Esophagus muscularis mucosa (tissue), 4 donors: Measurements from ENCODE around the gene GPRIN2. TPM values are rescaled to one million over a fixed set of nuclear protein-coding genes. Genes with fewer than 3 reads are reported as not detected.

ENCODE experiments used
- DNase-seq: peaks from one replicate; pipeline ENCODE4 v3.0.0-alpha.2; 2017; ENCODE audit errors: extremely low spot score
- H3K27ac ChIP-seq, 4 donors: fragments of 200-600 bp; sonication (generic); replicated peaks in 1 of 4; 1 replicate in 3 of 4; 2 replicates in 1 of 4; pipeline ENCODE4 v1.5.1; 2016 to 2019; ENCODE audit warnings: mild to moderate bottlenecking in 1 of 4
- H3K27me3 ChIP-seq, 4 donors: fragments of 200-600 bp; sonication (generic); one replicate each; pipeline versions ENCODE4 v1.5.1 to v1.6.0; 2016 to 2019
- H3K36me3 ChIP-seq, 4 donors: fragments of 200-600 bp; sonication (generic); one replicate each; pipeline ENCODE4 v1.5.1; 2016 to 2019
- H3K4me1 ChIP-seq, 4 donors: fragments of 200-600 bp; sonication (generic); one replicate each; pipeline ENCODE4 v1.5.1; 2016 to 2019
- H3K4me3 ChIP-seq, 4 donors: fragments of 200-600 bp; sonication (generic); 1 replicate in 2 of 4; 2 replicates in 2 of 4; pipeline ENCODE4 v1.5.1; 2016 to 2019; ENCODE audit warnings: mild to moderate bottlenecking in 4 of 4, moderate library complexity in 1 of 4
- H3K9me3 ChIP-seq, 4 donors: fragments of 200-600 bp; sonication (generic); 1 replicate in 3 of 4; 2 replicates in 1 of 4; pipeline ENCODE4 v1.5.1; 2016 to 2019
- EP300 ChIP-seq: sonication (generic); formaldehyde crosslinking; IDR thresholded peaks from one replicate; pipeline ENCODE4 v1.6.1; 2017; ENCODE audit warnings: antibody characterized with exemption
- POLR2A ChIP-seq: fragments of 450-650 bp; IDR thresholded peaks from one replicate; pipeline ENCODE4 v1.6.1; 2017; ENCODE audit warnings: antibody characterized with exemption, moderate library complexity, mild to moderate bottlenecking, low read depth
- POLR2AphosphoS5 ChIP-seq, 2 donors: sonication (generic); formaldehyde crosslinking; IDR thresholded peaks; one replicate each; pipeline ENCODE4 v1.6.1; 2017; ENCODE audit warnings: antibody characterized with exemption in 2 of 2
- WGBS: methylation state at CpG from one replicate; pipeline ENCODE4 v1.1.5; 2018; 5-methylcytosine and 5-hydroxymethylcytosine counted together
- intact Hi-C: fragments of 100-400 bp; cut with DNase I; formaldehyde crosslinking; loops from one replicate; pipeline ENCODE4 v1.15.1; 2023
- total RNA-seq, 4 donors: library from RNA; depleted of rRNA; stranded (reverse); fragments of >200 nt; gene quantifications; one replicate each; pipeline versions ENCODE4 v1.1.0 to v1.2.1, GENCODE V29; 2016
- TF ChIP-seq, protein P1 (sequence below), 3 experiments: fragments of 200-600 bp in 2 of 3; fragments of 450-650 bp in 1 of 3; sonication (generic) in 2 of 3; IDR thresholded peaks; one replicate each; pipeline ENCODE4 v1.5.1; 2017 to 2019; ENCODE audit warnings: antibody characterized with exemption in 3 of 3, mild to moderate bottlenecking in 2 of 3, moderate library complexity in 1 of 3

Gene GPRIN2
- total RNA-seq, 4 donors from 2014 or later = 1.3 to 2.2 TPM; not detected in 2

DNA sequence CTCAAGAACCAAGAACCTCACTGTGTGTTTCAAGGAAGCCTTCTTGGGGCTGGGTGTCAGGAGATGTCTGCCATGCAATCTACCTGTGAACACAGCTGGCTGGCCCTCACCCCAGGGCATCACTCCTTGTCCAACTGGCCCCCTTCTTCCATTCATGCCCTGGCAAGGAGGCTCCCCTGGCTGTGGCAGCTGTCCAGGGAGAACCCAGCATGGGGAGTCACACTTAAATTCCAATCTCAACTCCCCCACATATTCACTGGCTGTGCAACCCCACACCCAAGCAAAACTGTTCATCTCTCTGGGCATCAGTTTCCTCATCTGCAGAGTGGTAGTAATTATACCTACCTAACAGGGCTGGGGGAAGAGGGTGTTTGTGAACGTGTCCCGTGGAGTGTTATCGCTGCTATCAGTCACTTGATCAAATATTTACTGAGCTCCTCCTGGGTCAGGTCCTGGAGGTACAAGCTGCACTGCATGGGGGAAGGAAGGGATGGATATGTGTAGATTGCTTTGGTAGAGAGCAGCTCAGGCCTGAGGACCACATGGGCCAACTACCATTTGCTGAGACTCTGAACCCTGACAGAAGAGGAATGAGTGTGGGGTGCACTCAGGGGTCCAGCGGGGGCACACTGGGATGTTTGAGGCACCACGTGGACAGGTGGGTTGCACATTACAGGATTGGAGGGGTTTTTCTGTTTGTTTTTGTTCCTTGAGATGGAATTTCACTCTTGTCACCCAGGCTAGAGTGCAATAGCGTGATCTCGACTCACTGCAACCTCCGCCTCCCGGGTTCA, 2.1 kb upstream of the GPRIN2 start:
- Histone ChIP-seq H3K27me3 (peaks cover 14 to 68% (median 26%) of the 10 kb centered on the region in 4 donors), H3K4me1 (peaks cover 13 to 17% (median 15%) of the 10 kb centered on the region in 4 donors), H3K36me3 (no peaks in the 10 kb centered on the region), H3K9me3 (no peaks in the 10 kb centered on the region), H3K27ac (no peak overlapping the region), H3K4me3 (no peak overlapping the region)
- intact Hi-C loops = no loop called here
- DNase-seq = no peak
- 86% methylated on average over 9 of the region's 9 CpGs for WGBS
- TF ChIP-seq POLR2A (no peak), EP300 (no peak), POLR2AphosphoS5 (IDR thresholded peaks at IDR 0.05) (no peak)
- TF ChIP-seq, protein P1, sequence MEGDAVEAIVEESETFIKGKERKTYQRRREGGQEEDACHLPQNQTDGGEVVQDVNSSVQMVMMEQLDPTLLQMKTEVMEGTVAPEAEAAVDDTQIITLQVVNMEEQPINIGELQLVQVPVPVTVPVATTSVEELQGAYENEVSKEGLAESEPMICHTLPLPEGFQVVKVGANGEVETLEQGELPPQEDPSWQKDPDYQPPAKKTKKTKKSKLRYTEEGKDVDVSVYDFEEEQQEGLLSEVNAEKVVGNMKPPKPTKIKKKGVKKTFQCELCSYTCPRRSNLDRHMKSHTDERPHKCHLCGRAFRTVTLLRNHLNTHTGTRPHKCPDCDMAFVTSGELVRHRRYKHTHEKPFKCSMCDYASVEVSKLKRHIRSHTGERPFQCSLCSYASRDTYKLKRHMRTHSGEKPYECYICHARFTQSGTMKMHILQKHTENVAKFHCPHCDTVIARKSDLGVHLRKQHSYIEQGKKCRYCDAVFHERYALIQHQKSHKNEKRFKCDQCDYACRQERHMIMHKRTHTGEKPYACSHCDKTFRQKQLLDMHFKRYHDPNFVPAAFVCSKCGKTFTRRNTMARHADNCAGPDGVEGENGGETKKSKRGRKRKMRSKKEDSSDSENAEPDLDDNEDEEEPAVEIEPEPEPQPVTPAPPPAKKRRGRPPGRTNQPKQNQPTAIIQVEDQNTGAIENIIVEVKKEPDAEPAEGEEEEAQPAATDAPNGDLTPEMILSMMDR (IDR thresholded peaks at IDR 0.05) = no peak

DNA sequence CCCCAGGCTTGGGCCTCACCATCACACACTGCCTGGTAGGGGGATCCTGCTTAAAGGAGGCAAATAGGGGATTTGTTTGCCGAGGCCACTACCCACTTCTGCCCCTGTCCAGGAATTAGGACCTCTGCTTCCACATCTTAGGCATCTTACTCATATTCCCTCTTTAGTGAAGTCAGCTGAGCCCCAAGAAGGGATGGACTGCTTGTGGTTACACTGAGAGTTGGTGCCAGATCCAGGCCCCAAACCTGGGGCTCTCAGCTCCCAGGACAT, 1.6 kb upstream of the GPRIN2 start:
- WGBS = 63% methylated on average over 1 of the region's 1 CpG
- TF ChIP-seq EP300 (no peak), POLR2A (no peak), POLR2AphosphoS5 (IDR thresholded peaks at IDR 0.05) (no peak)
- TF ChIP-seq, protein P1 (IDR thresholded peaks at IDR 0.05) = no peak
- Histone ChIP-seq H3K4me1 (peaks cover 13 to 17% (median 15%) of the 10 kb centered on the region in 4 donors), H3K36me3 (no peaks in the 10 kb centered on the region), H3K4me3 (no peak overlapping the region), H3K9me3 (no peaks in the 10 kb centered on the region), H3K27ac (no peak overlapping the region), H3K27me3 (peaks cover 14 to 73% (median 26%) of the 10 kb centered on the region in 4 donors)
- intact Hi-C loops = no loop called here
- DNase-seq = no peak

DNA sequence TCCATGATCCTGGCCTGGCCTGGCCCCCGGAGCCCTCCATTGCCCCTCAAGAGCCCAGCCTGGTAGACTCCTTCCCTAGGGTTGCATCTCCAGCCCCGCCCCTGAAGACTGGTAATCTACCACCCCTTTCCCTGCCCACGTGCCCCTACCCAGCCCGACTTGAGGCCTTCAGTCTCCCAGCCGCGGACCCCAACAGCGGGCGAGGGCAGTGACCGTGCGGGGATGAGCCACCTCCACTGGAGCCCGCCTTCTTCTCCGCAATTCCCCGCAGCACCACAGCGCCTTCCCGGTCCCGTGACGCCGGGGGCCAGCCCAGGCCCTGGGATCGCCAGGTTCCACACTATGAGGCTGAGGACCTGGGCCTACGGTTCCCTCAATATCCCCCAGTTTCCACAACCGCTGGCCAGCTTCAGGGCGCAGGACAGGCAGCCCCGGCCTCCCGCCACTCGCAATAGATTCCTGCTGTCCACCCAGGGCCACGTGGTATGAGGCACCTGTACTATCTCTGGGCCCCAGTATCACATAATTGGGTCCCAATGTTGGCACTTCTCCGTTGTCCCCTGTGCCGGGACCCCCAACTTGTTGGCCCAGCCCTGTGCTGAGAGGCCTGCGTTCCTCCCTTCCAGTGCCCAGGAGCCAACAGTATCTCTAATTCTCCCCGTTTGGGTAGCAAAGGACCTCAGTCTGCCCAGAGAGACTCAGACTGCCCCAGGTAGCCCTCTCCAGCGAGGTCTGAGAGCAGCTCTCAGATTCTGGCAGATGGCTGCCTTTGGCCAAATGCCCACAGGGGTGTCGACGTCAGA, 1.1 kb upstream of the GPRIN2 start:
- H3K27me3 ChIP-seq = peaks cover 14 to 79% (median 26%) of the 10 kb centered on the region in 4 donors
- no peak overlapping the region for H3K27ac ChIP-seq
- WGBS = 88% methylated on average over 33 of the region's 33 CpGs
- H3K4me3 ChIP-seq = peak overlapping the region in 1 of 4 donors; percentile 53
- intact Hi-C loops = no loop called here
- H3K4me1 ChIP-seq = peaks cover 13 to 17% (median 15%) of the 10 kb centered on the region in 4 donors
- no peak for DNase-seq
- H3K36me3 ChIP-seq = no peaks in the 10 kb centered on the region
- no peaks in the 10 kb centered on the region for H3K9me3 ChIP-seq
- TF ChIP-seq POLR2AphosphoS5 (IDR thresholded peaks at IDR 0.05) (no peak), EP300 (no peak), POLR2A (no peak)
- TF ChIP-seq, protein P1 (IDR thresholded peaks at IDR 0.05) = no peak

DNA sequence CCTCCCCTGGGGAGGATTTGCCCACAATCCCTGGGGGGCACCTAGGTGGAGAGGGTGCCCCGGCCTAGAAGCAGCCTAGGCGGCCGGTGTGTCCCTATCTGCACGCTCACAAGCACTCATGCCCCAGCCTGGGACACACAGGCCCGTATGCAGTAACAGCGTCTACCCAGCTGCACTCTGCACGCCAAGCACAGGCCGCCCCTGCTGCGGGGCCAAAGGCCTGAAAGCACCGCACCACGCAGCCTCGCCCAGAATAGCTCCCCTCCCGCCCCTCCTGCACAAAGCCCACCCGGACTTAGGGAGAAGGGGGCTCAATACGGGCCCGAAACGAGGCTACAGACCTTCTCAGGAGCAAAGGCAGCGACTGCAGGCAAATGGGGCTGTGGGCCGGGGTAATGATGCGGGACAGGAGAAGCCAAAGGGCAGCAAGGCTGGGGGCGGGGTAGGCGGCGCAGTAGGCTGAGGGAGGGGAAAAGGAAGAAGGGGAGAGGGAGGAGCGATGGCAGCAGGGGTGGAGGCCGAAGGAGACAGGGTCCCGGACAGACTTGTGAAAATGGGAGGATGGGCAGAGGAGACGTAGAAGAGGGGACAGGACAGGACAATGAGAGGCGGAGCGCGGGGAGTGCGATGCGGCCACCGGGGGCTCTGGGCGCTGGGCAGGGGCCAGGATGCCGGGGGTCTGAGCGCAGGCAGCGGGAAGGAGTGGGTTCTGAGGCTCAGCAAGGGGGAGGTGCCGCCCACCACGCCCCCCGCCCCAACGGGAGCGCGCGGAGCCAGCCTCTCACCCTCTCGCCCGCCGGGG, 544 bp downstream of the GPRIN2 start:
- intact Hi-C loops = no loop called here
- Histone ChIP-seq H3K9me3 (no peaks in the 10 kb centered on the region), H3K4me3 (peak overlapping the region; percentile 49 to 64 (median 54)), H3K27ac (no peak overlapping the region), H3K27me3 (peaks cover 14 to 85% (median 26%) of the 10 kb centered on the region in 4 donors), H3K36me3 (no peaks in the 10 kb centered on the region), H3K4me1 (peaks cover 13 to 17% (median 15%) of the 10 kb centered on the region in 4 donors)
- TF ChIP-seq EP300 (no peak), POLR2A (no peak), POLR2AphosphoS5 (IDR thresholded peaks at IDR 0.05) (no peak)
- TF ChIP-seq, protein P1 (IDR thresholded peaks at IDR 0.05) = no peak
- 37% methylated on average over 47 of the region's 47 CpGs for WGBS
- no peak for DNase-seq
